OCI-LY7 (cell line): Measurements from ENCODE around the gene KBTBD13.

ENCODE experiments used
- EZH2phosphoT487 ChIP-seq: fragments of 200-600 bp; sonication (generic); IDR thresholded peaks from 2 replicates; pipeline ENCODE4 v1.6.1; 2018; ENCODE audit warnings: low read depth, borderline replicate concordance, mild to moderate bottlenecking, mixed run types, antibody characterized with exemption, low read length, moderate library complexity, mixed read lengths
- TF ChIP-seq, protein P1 (sequence below): fragments of 200-600 bp; sonication (generic); conservative IDR thresholded peaks from 2 replicates; pipeline ENCODE4 v1.5.1; 2014; ENCODE audit warnings: mild to moderate bottlenecking, antibody characterized with exemption, low read length, moderate library complexity, mixed read lengths

DNA sequence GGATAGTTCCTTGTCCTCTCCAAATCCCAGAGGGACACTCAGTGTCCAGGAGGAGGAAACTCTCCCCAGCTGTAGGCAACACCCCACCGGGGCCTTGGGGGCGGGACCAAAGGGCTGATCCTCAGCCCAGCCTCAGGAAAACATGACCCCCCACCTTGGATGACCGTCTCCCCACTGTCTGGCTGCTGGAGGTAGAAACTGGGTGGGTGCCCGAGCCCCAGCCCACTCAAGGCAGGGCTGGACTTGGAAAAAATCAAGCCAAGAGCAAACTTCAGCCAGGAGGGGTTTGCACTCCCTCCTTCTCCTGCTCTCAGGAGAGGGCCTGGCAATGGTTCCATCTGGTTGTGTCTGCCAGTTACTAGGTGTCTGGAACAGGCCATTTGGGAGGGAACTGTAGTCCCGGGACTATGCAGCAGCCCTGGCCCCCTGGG is 5.2 kb upstream of the KBTBD13 start:
- TF ChIP-seq, protein P1, sequence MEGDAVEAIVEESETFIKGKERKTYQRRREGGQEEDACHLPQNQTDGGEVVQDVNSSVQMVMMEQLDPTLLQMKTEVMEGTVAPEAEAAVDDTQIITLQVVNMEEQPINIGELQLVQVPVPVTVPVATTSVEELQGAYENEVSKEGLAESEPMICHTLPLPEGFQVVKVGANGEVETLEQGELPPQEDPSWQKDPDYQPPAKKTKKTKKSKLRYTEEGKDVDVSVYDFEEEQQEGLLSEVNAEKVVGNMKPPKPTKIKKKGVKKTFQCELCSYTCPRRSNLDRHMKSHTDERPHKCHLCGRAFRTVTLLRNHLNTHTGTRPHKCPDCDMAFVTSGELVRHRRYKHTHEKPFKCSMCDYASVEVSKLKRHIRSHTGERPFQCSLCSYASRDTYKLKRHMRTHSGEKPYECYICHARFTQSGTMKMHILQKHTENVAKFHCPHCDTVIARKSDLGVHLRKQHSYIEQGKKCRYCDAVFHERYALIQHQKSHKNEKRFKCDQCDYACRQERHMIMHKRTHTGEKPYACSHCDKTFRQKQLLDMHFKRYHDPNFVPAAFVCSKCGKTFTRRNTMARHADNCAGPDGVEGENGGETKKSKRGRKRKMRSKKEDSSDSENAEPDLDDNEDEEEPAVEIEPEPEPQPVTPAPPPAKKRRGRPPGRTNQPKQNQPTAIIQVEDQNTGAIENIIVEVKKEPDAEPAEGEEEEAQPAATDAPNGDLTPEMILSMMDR = no peak
- TF ChIP-seq EZH2phosphoT487 = no peak
